Astrocyte (in vitro differentiated cells and primary cell): ENCODE results near the gene CELF4.

ENCODE experiments used
- CTCF ChIP-seq: IDR thresholded peaks from 2 replicates; pipeline ENCODE4 v1.5.1; 2011; ENCODE audit warnings: low read depth, mild to moderate bottlenecking, inconsistent platforms, low read length, moderate library complexity; ENCODE audit not compliant: insufficient read depth
- EZH2 ChIP-seq: IDR thresholded peaks from 2 replicates; pipeline ENCODE4 v1.6.1; 2012; ENCODE audit warnings: mild to moderate bottlenecking, low read length, inconsistent platforms; ENCODE audit not compliant: insufficient read depth

GRCh38 chr18:37482433-37482832 lies 83.2 kb downstream of the CELF4 start:
- TF ChIP-seq CTCF (no peak), EZH2 (no peak)
